ENCODE measurements around the gene FGF14.

The FGF14 gene

GRCh38 chr13:102291587-102292218 is 110.1 kb downstream of the FGF14 start:
- no peak for TF ChIP-seq CTCF (IDR thresholded peaks at IDR 0.05; ENCODE audit: borderline replicate concordance, insufficient read depth, low read depth, low read length)
- no peak overlapping the region for H3K4me3 ChIP-seq (ENCODE audit: low read depth, low read length)

- TF ChIP-seq CTCF (IDR thresholded peaks at IDR 0.05; ENCODE audit: borderline replicate concordance, insufficient read depth, low read depth, low read length), result no peak
- H3K4me3 ChIP-seq (ENCODE audit: low read depth, low read length), result no peak overlapping the region
Observed at GRCh38 chr13:102289606-102290005, 112.2 kb downstream of the FGF14 start.

- no peak overlapping the region for H3K4me3 ChIP-seq (ENCODE audit: low read depth, low read length)
- TF ChIP-seq CTCF (IDR thresholded peaks at IDR 0.05; ENCODE audit: borderline replicate concordance, insufficient read depth, low read depth, low read length), result no peak
Observed at GRCh38 chr13:102286326-102286725, 115.5 kb downstream of the FGF14 start.

GRCh38 chr13:102280366-102280765 is 121.5 kb downstream of the FGF14 start:
- no peak for TF ChIP-seq CTCF (IDR thresholded peaks at IDR 0.05; ENCODE audit: borderline replicate concordance, insufficient read depth, low read depth, low read length)
- H3K4me3 ChIP-seq (ENCODE audit: low read depth, low read length), result no peak overlapping the region

GRCh38 chr13:102277286-102277685 is 124.6 kb downstream of the FGF14 start:
- no peak for TF ChIP-seq CTCF (IDR thresholded peaks at IDR 0.05; ENCODE audit: borderline replicate concordance, insufficient read depth, low read depth, low read length)

GRCh38 chr13:102276404-102276803 is 125.4 kb downstream of the FGF14 start:
- no peak overlapping the region for H3K4me3 ChIP-seq (ENCODE audit: low read depth, low read length)

More at GRCh38 chr13:102277286-102277685, 124.6 kb downstream of the FGF14 start:
- H3K4me3 ChIP-seq (ENCODE audit: low read depth, low read length), result no peak overlapping the region

More at GRCh38 chr13:102276404-102276803, 125.4 kb downstream of the FGF14 start:
- TF ChIP-seq CTCF (IDR thresholded peaks at IDR 0.05; ENCODE audit: borderline replicate concordance, insufficient read depth, low read depth, low read length), result no peak

Measured in GM12875 (cell line).